NT2/D1 (cell line): ENCODE data around the gene ADAM29.

Experiments
- DNase-seq: peaks from one replicate; pipeline ENCODE4 v3.0.0-alpha.2; 2011; ENCODE audit warnings: low read depth, low spot score
- H3K27me3 ChIP-seq: 2 replicates; pipeline ENCODE4 v1.6.0; 2011; ENCODE audit warnings: mild to moderate bottlenecking; ENCODE audit not compliant: insufficient read length, insufficient read depth
- H3K36me3 ChIP-seq: 2 replicates; pipeline ENCODE4 v1.6.1; 2011; ENCODE audit warnings: mild to moderate bottlenecking, low read length, mixed read lengths; ENCODE audit not compliant: insufficient read depth, insufficient read length
- H3K4me1 ChIP-seq: 2 replicates; pipeline ENCODE4 v1.5.1; 2011; ENCODE audit not compliant: insufficient read depth, insufficient read length
- H3K4me3 ChIP-seq: 2 replicates; pipeline ENCODE4 v1.5.1; 2011; ENCODE audit warnings: low read depth; ENCODE audit not compliant: insufficient read length
- H3K9ac ChIP-seq: 2 replicates; pipeline ENCODE4 v1.6.0; 2011; ENCODE audit warnings: low read depth; ENCODE audit not compliant: insufficient read length
- H3K9me3 ChIP-seq: 2 replicates; pipeline ENCODE4 v1.5.1; 2011; ENCODE audit warnings: mild to moderate bottlenecking, low read length; ENCODE audit not compliant: insufficient read depth
- SUZ12 ChIP-seq: IDR thresholded peaks from 2 replicates; pipeline ENCODE4 v1.6.1; 2011; ENCODE audit not compliant: insufficient read length, insufficient read depth; ENCODE audit errors: extremely low read depth
- YY1 ChIP-seq: IDR thresholded peaks from 2 replicates; pipeline ENCODE4 v1.6.1; 2011; ENCODE audit not compliant: insufficient read length, insufficient read depth
- ZNF274 ChIP-seq: IDR thresholded peaks from 2 replicates; pipeline ENCODE4 v1.6.1; 2011; ENCODE audit warnings: mild to moderate bottlenecking, low read depth, low read length

The ADAM29 gene

GRCh38 chr4:174882317-174882992 is 35.7 kb upstream of the ADAM29 start:
- H3K9ac ChIP-seq = no peak overlapping the region
- no peaks in the 10 kb centered on the region for H3K4me1 ChIP-seq
- no peaks in the 10 kb centered on the region for H3K27me3 ChIP-seq
- TF ChIP-seq YY1 = no peak
- TF ChIP-seq ZNF274 = no peak
- TF ChIP-seq SUZ12 = no peak
- no peak for DNase-seq
- H3K36me3 ChIP-seq = no peaks in the 10 kb centered on the region
- no peaks in the 10 kb centered on the region for H3K9me3 ChIP-seq
- no peak overlapping the region for H3K4me3 ChIP-seq

GRCh38 chr4:174907508-174907907 is 10.7 kb upstream of the ADAM29 start:
- no peak for DNase-seq
- Histone ChIP-seq H3K9me3 (peaks cover 5% of the 10 kb centered on the region), H3K27me3 (no peaks in the 10 kb centered on the region), H3K36me3 (no peaks in the 10 kb centered on the region), H3K9ac (no peak overlapping the region), H3K4me3 (no peak overlapping the region), H3K4me1 (no peaks in the 10 kb centered on the region)
- TF ChIP-seq ZNF274 = no peak
- no peak for TF ChIP-seq SUZ12

- Histone ChIP-seq H3K4me1 (no peaks in the 10 kb centered on the region), H3K9ac (no peak overlapping the region)
- no peak for TF ChIP-seq SUZ12
- no peak for TF ChIP-seq ZNF274
- TF ChIP-seq YY1 = no peak
Observed at GRCh38 chr4:174910271-174910670, 7.9 kb upstream of the ADAM29 start.

GRCh38 chr4:174912919-174913543 is 5.1 kb upstream of the ADAM29 start:
- no peaks in the 10 kb centered on the region for H3K36me3 ChIP-seq
- no peaks in the 10 kb centered on the region for H3K27me3 ChIP-seq
- H3K4me3 ChIP-seq = no peak overlapping the region
- H3K9me3 ChIP-seq = peaks cover 5% of the 10 kb centered on the region
- DNase-seq = no peak
- no peak overlapping the region for H3K9ac ChIP-seq
- no peak for TF ChIP-seq SUZ12
- TF ChIP-seq ZNF274 = no peak
- TF ChIP-seq YY1 = no peak
- no peaks in the 10 kb centered on the region for H3K4me1 ChIP-seq

More at GRCh38 chr4:174910271-174910670, 7.9 kb upstream of the ADAM29 start:
- no peaks in the 10 kb centered on the region for H3K36me3 ChIP-seq
- DNase-seq = no peak
- no peak overlapping the region for H3K4me3 ChIP-seq
- H3K9me3 ChIP-seq = peaks cover 5% of the 10 kb centered on the region
- no peaks in the 10 kb centered on the region for H3K27me3 ChIP-seq

GRCh38 chr4:174919886-174920423 is 1.8 kb downstream of the ADAM29 start:
- Histone ChIP-seq H3K4me1 (no peaks in the 10 kb centered on the region), H3K9me3 (no peaks in the 10 kb centered on the region), H3K27me3 (no peaks in the 10 kb centered on the region), H3K9ac (no peak overlapping the region), H3K36me3 (no peaks in the 10 kb centered on the region), H3K4me3 (no peak overlapping the region)
- DNase-seq = no peak
- TF ChIP-seq ZNF274 = no peak
- no peak for TF ChIP-seq SUZ12
- no peak for TF ChIP-seq YY1

- H3K36me3 ChIP-seq = no peaks in the 10 kb centered on the region
- no peak overlapping the region for H3K9ac ChIP-seq
- H3K27me3 ChIP-seq = no peaks in the 10 kb centered on the region
- H3K4me1 ChIP-seq = no peaks in the 10 kb centered on the region
- H3K9me3 ChIP-seq = no peaks in the 10 kb centered on the region
- no peak for DNase-seq
- H3K4me3 ChIP-seq = no peak overlapping the region
- TF ChIP-seq ZNF274 (no peak), YY1 (no peak), SUZ12 (no peak)
Observed at GRCh38 chr4:174926958-174927357, 8.8 kb downstream of the ADAM29 start.

GRCh38 chr4:174928174-174928573 is 10.0 kb downstream of the ADAM29 start:
- Histone ChIP-seq H3K9me3 (no peaks in the 10 kb centered on the region), H3K27me3 (no peaks in the 10 kb centered on the region), H3K36me3 (no peaks in the 10 kb centered on the region), H3K9ac (no peak overlapping the region), H3K4me1 (no peaks in the 10 kb centered on the region), H3K4me3 (no peak overlapping the region)
- TF ChIP-seq ZNF274 (no peak), YY1 (no peak), SUZ12 (no peak)
- DNase-seq = no peak
